ENCODE data around the gene CCDC88B. TPM values are rescaled to one million over a fixed set of nuclear protein-coding genes. Genes with fewer than 3 reads are reported as not detected.

Gene CCDC88B
- total and polyA plus RNA-seq, 12 donors = 4.2 to 42.7 (median 7.0) TPM

DNA sequence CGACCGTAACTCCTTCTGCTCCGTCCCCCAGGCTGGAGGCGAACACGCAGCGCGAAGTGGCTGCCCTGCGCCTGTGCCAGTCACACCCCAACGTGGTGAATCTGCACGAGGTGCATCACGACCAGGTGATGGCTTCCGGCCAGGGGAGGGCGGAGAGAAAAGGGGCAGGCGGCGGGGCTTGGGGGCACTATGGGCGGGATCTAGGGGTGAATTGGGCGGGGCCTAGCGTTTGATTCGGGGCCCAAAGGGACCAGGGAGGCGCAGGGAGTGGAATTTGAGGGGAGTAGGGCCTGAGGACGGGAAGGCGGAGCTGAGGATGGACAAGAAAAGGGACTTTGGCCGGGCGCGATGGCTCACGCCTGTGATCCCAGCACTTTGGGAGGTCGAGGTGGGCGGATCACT lies 28.7 kb downstream of the CCDC88B start:
- whole genome bisulfite sequencing, 2 donors = 87 to 91% methylated on average over 28 of the region's 28 CpGs
- intact Hi-C loops (cut with DNase I) = no loop called here
- DNase-seq = no peak
- Histone ChIP-seq H3K4me1 (no peaks in the 10 kb centered on the region), H3K4me3 (no peak overlapping the region), H3K27ac (no peak overlapping the region), H3K36me3 (peaks cover 0 to 84% (median 48%) of the 10 kb centered on the region in 9 donors), H3K9me3 (no peaks in the 10 kb centered on the region), H3K27me3 (no peaks in the 10 kb centered on the region)
- TF ChIP-seq, protein P1, sequence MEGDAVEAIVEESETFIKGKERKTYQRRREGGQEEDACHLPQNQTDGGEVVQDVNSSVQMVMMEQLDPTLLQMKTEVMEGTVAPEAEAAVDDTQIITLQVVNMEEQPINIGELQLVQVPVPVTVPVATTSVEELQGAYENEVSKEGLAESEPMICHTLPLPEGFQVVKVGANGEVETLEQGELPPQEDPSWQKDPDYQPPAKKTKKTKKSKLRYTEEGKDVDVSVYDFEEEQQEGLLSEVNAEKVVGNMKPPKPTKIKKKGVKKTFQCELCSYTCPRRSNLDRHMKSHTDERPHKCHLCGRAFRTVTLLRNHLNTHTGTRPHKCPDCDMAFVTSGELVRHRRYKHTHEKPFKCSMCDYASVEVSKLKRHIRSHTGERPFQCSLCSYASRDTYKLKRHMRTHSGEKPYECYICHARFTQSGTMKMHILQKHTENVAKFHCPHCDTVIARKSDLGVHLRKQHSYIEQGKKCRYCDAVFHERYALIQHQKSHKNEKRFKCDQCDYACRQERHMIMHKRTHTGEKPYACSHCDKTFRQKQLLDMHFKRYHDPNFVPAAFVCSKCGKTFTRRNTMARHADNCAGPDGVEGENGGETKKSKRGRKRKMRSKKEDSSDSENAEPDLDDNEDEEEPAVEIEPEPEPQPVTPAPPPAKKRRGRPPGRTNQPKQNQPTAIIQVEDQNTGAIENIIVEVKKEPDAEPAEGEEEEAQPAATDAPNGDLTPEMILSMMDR (IDR thresholded peaks at IDR 0.05) = no peak
- ATAC-seq = no peak

DNA sequence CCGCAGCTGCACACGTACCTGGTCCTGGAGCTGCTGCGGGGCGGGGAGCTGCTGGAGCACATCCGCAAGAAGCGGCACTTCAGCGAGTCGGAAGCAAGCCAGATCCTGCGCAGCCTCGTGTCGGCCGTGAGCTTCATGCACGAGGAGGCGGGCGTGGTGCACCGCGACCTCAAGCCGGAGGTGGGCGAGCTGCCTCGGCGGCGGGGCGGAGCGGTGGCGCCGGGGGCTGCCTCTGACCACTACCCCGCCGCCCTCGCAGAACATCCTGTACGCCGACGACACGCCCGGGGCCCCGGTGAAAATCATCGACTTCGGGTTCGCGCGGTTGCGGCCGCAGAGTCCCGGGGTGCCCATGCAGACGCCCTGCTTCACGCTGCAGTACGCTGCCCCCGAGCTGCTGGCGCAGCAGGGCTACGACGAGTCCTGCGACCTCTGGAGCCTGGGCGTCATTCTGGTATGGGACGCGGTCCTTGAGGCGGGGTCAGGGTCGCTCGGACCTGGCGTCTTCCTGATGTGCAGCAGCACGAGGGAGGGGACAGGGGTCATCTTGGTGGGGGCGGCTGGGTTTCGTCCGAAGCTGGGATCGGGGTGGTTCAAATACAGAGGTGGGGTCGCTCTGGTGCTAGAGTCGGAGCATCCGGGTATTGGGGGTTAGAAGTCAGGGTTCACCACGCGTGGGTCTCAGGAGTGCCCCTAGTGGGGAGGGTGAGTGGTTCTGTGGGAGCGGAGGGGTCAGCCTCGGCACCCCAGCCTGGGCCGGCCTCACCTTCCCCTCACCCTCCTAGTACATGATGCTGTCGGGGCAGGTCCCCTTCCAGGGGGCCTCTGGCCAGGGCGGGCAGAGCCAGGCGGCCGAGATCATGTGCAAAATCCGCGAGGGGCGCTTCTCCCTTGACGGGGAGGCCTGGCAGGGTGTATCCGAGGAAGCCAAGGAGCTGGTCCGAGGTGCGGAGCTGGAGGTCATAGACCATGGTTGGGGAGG lies 29.7 kb downstream of the CCDC88B start:
- TF ChIP-seq, protein P1 (IDR thresholded peaks at IDR 0.05) = no peak

DNA sequence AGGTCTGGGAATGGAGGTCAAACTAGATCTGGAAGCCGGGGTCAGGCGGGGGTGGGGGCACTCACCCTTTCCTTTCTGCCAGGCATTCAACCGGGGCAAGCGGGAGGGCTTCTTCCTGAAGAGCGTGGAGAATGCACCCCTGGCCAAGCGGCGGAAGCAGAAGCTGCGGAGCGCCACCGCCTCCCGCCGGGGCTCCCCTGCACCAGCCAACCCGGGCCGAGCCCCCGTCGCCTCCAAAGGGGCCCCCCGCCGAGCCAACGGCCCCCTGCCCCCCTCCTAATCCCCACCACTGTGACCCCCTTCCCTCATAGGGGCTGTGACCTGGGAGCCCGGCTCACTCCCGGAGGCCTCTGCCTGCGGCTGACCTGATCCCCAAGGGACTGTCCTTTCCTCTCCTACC lies 31.2 kb downstream of the CCDC88B start:
- 83% methylated on average over 20 to 22 of the region's 22 CpGs for WGBS, 2 donors

More for the DNA sequence above, 29.7 kb downstream of the CCDC88B start:
- H3K36me3 ChIP-seq = peaks cover 0 to 74% (median 45%) of the 10 kb centered on the region in 9 donors
- intact Hi-C loops (cut with DNase I) = no loop called here
- WGBS, 2 donors = 84 to 91% methylated on average over 78 to 82 of the region's 82 CpGs
- H3K27ac ChIP-seq = no peak overlapping the region
- H3K27me3 ChIP-seq = no peaks in the 10 kb centered on the region
- peak in 1 of 8 donors; percentile 8 for ATAC-seq
- H3K9me3 ChIP-seq = no peaks in the 10 kb centered on the region
- no peak for DNase-seq
- no peaks in the 10 kb centered on the region for H3K4me1 ChIP-seq
- no peak overlapping the region for H3K4me3 ChIP-seq

DNA sequence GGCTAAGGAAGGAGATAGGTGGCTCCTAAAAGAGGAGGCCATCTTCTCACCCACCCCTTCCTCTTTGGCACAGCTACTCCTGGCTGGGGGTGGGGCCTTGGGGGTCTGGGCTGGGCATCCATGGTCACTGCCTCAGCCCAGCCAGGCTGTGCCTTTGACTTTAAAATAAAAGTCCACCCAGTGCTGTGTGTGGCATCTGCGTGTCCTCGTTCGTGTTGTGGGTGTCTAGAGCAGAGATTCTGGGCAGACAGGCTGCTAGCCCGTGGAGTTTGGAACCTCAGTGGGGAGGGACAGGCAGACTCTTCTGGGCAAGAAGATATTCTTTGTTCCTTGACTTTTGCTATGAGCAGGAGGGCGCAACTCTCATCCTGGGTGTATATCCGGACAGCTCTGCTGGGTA lies 32.0 kb downstream of the CCDC88B start:
- H3K27me3 ChIP-seq = no peaks in the 10 kb centered on the region
- intact Hi-C loops (cut with DNase I) = no loop called here

More for the DNA sequence above, 31.2 kb downstream of the CCDC88B start:
- H3K9me3 ChIP-seq = no peaks in the 10 kb centered on the region
- TF ChIP-seq, protein P1 (IDR thresholded peaks at IDR 0.05) = no peak
- H3K27me3 ChIP-seq = no peaks in the 10 kb centered on the region
- ATAC-seq = peak in 1 of 8 donors; percentile 6
- H3K4me3 ChIP-seq = no peak overlapping the region
- H3K27ac ChIP-seq = no peak overlapping the region
- intact Hi-C loops (cut with DNase I) = no loop called here
- no peaks in the 10 kb centered on the region for H3K4me1 ChIP-seq
- H3K36me3 ChIP-seq = peaks cover 0 to 60% (median 31%) of the 10 kb centered on the region in 9 donors
- no peak for DNase-seq

More for the DNA sequence above, 32.0 kb downstream of the CCDC88B start:
- H3K4me3 ChIP-seq = no peak overlapping the region
- DNase-seq (no peak), ATAC-seq (no peak)
- H3K36me3 ChIP-seq = peaks cover 0 to 52% (median 24%) of the 10 kb centered on the region in 9 donors
- H3K4me1 ChIP-seq = no peaks in the 10 kb centered on the region
- no peaks in the 10 kb centered on the region for H3K9me3 ChIP-seq
- TF ChIP-seq, protein P1 (IDR thresholded peaks at IDR 0.05) = no peak
- no peak overlapping the region for H3K27ac ChIP-seq
- 94% methylated on average over 6 of the region's 6 CpGs for WGBS, 2 donors

Data from heart right ventricle (tissue), 16 donors.